Stimulated activated naive B cell treated with anti-CD40 and anti-IgM and Interleukin-4, amounts not matched to agents 10 μg/mL and 1 μg/mL and 100 μg/mL, for 72 hours (primary cell): ENCODE measurements around the gene SIGLEC7.

Experiments used
- ATAC-seq, 2 donors: fragments of 150-1000 bp; cut with Tn5 transposase; replicated peaks; 2 replicates each; pipeline ENCODE4 v1.10.0; 2021; ENCODE audit warnings: moderate library complexity in 1 of 2
- DNase-seq: peaks from one replicate; pipeline ENCODE4 v3.0.0; 2021
- H3K27ac Mint-ChIP-seq: one replicate; pipeline ENCODE4 v1.8.0; 2022; ENCODE audit warnings: mild to moderate bottlenecking, mixed read lengths
- H3K27me3 Mint-ChIP-seq, 2 donors: one replicate each; pipeline ENCODE4 v1.8.0; 2022; ENCODE audit warnings: mixed read lengths in 2 of 2
- H3K36me3 Mint-ChIP-seq, 2 donors: one replicate each; pipeline ENCODE4 v1.8.0; 2022; ENCODE audit warnings: mixed read lengths in 2 of 2, mild to moderate bottlenecking in 1 of 2
- H3K4me1 Mint-ChIP-seq, 2 donors: one replicate each; pipeline ENCODE4 v1.8.0; 2022; ENCODE audit warnings: mixed read lengths in 2 of 2, mild to moderate bottlenecking in 1 of 2
- H3K4me3 Mint-ChIP-seq, 2 donors: one replicate each; pipeline ENCODE4 v1.8.0; 2022; ENCODE audit warnings: mild to moderate bottlenecking in 2 of 2, mixed read lengths in 2 of 2, moderate library complexity in 1 of 2
- H3K9me3 Mint-ChIP-seq, 2 donors: one replicate each; pipeline ENCODE4 v1.8.0; 2022; ENCODE audit warnings: mixed read lengths in 2 of 2, mild to moderate bottlenecking in 1 of 2

SIGLEC7 gene

DNA sequence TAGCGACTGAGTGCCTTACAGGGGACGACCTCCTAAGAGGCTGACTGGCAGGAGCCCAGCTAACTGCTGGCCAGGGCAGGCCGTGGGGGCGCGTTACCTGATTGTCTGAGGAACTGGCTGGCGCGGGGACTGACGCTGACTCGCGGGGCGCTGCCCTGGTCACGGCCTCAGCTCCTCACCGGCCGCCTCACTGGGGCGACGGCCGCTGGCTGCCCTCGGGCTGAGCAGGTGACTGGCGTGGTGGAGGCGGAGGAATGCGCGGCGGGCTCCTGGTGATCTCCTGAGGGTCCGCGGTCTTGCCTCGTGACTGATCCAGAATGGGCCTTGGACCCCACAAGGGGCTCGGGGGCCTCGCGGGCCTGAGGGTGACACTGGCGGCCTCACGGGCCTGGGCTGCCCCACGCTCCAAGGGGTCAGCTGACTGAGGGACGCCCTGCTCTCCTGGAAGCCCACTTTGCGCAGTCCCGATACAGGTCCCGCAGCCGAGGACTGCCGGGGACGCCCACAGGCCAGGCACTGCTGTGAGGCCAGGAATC, 39.3 kb downstream of the SIGLEC7 start:
- Mint-ChIP-seq H3K9me3 (peaks cover 0 to 1% of the 10 kb centered on the region in 2 donors), H3K4me3 (no peak overlapping the region), H3K36me3 (no peaks in the 10 kb centered on the region), H3K4me1 (peaks cover 0 to 5% of the 10 kb centered on the region in 2 donors), H3K27me3 (peaks cover 32 to 33% of the 10 kb centered on the region in 2 donors), H3K27ac (no peak overlapping the region)
- DNase-seq (no peak), ATAC-seq (no peak)

DNA sequence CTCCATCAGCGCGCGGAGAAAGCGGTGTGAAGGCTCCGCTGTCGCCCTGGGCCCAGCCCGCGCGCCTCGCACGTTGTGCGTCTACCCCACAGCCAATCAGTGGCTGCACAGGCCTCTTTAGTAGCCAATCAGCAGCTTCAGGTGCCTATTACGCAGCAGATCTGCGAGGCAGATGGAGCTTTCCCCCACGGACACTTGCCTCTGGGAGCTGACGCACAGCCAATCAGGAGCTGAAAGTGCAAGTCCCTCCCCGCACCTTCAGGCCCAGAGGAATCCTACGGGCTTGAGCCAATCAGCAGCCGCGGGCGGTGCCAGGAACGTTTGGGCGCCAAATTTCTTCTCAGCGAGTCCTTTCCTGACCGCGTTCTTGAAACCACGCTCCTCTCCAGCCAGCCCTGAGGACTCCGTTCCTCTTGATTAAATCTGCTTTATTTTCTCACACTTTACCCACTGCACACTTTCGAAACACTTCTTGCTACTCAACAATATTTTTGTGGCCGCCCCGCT, 39.9 kb downstream of the SIGLEC7 start:
- DNase-seq, result no peak
- no peak for ATAC-seq
- Mint-ChIP-seq H3K9me3 (peaks cover 0 to 1% of the 10 kb centered on the region in 2 donors), H3K4me1 (peaks cover 0 to 5% of the 10 kb centered on the region in 2 donors), H3K4me3 (peak overlapping the region in 1 of 2 donors; percentile 73), H3K27me3 (peaks cover 32 to 33% of the 10 kb centered on the region in 2 donors), H3K27ac (no peak overlapping the region), H3K36me3 (no peaks in the 10 kb centered on the region)

DNA sequence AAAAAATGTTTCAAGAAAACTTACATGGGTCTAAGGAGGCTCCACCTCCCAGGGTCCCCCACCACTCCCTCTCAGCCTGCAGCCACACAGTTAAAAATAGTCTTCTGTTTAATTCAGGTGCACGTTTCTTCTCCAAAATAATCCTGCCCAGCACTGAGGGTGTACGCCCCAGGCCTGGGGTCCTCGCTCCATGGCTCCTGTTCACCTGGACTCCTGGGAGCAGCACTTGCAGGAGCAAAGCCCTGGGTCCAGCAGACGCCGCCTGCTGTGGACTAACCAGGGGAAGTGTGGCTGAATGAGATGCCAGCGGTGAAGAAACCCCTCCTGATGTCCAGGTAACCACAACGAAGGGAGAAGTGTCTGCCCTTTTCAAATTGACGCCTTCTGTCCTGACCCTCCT, 41.5 kb downstream of the SIGLEC7 start:
- no peaks in the 10 kb centered on the region for H3K36me3 Mint-ChIP-seq
- peaks cover 32 to 37% of the 10 kb centered on the region in 2 donors for H3K27me3 Mint-ChIP-seq
- H3K4me1 Mint-ChIP-seq, result peaks cover 0 to 5% of the 10 kb centered on the region in 2 donors
- H3K9me3 Mint-ChIP-seq, result peaks cover 0 to 1% of the 10 kb centered on the region in 2 donors
- no peak for ATAC-seq
- no peak for DNase-seq
- no peak overlapping the region for H3K27ac Mint-ChIP-seq
- no peak overlapping the region for H3K4me3 Mint-ChIP-seq

DNA sequence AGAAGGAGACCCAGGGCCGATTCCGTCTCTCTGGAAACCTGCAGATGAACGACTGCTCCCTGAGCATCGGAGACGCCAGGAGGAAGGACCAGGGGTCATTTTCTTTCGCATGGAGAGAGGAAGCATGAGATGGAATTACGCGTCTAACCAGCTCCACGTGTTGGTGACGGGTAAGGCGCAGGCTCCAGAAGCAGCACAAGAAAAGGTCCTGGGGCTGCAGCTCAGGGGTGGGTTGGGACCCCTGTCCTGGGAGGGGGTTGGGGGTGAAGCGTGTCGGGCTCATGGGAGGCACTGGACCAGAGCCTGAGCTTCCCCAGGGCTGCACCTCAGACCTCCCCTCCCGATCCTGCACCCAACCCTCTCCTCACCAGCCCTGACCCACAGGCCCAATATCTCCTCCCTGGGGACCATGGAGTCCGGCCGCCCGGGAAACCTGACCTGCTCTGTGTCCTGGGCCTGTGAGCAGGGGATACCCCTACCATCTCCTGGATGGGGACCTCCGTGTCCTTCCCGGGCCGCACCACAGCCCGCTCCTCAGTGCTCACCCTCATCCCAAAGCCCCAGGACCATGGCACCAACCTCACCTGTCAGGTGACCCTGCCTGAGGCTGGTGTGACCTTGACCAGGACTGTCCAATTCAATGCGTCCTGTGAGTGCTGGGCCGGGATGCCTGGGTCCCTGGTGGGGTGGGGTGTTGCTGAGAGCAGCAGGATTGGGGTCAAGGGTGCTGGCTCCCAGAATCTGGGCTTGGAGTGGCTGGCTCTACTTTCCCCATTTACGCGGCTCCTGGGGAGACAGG, 43.2 kb downstream of the SIGLEC7 start:
- H3K27me3 Mint-ChIP-seq, result peaks cover 33 to 37% of the 10 kb centered on the region in 2 donors
- H3K9me3 Mint-ChIP-seq, result peaks cover 0 to 1% of the 10 kb centered on the region in 2 donors
- H3K36me3 Mint-ChIP-seq, result no peaks in the 10 kb centered on the region
- no peak overlapping the region for H3K27ac Mint-ChIP-seq
- ATAC-seq (no peak), DNase-seq (no peak)
- no peak overlapping the region for H3K4me3 Mint-ChIP-seq
- peaks cover 0 to 5% of the 10 kb centered on the region in 2 donors for H3K4me1 Mint-ChIP-seq

DNA sequence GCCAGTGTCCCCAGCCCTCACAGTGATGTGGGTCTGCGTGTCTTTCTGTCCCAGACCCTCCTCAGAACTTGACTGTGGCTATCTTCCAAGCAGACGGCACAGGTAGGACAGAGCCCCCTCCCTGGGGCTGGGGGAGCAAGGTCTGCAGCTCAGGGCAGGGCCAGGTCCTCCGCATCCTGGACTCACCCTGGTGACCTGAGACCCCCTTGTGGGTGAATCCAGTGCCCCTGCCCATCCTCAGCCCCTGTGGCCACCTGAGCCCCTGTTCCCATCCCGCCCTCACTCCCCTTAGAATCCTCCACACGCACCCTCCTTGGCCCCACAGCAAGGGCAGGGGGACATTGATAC, 43.7 kb downstream of the SIGLEC7 start:
- Mint-ChIP-seq H3K27ac (no peak overlapping the region), H3K4me1 (peaks cover 0 to 5% of the 10 kb centered on the region in 2 donors), H3K9me3 (peaks cover 0 to 1% of the 10 kb centered on the region in 2 donors), H3K36me3 (no peaks in the 10 kb centered on the region), H3K27me3 (peaks cover 37% of the 10 kb centered on the region in 2 donors), H3K4me3 (no peak overlapping the region)
- DNase-seq, result no peak
- no peak for ATAC-seq

DNA sequence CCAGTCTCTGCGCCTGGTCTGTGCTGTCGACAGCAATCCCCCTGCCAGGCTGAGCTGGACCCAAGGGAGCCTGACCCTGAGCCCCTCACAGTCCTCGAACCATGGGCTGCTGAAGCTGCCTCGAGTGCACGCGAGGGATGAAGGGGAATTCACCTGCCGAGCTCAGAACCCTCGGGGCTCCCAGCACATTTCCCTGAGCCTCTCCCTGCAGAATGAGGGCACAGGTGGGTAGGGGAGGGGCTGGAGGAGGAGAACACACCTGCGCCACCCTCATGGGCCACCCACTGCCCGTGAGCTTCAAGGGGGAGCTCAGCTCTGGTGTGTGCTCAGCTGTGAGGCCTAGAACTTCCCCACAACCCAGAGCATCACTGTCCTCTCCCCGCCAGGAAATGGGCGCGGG, 44.2 kb downstream of the SIGLEC7 start:
- H3K27me3 Mint-ChIP-seq, result peaks cover 37% of the 10 kb centered on the region in 2 donors
- H3K4me3 Mint-ChIP-seq, result no peak overlapping the region

DNA sequence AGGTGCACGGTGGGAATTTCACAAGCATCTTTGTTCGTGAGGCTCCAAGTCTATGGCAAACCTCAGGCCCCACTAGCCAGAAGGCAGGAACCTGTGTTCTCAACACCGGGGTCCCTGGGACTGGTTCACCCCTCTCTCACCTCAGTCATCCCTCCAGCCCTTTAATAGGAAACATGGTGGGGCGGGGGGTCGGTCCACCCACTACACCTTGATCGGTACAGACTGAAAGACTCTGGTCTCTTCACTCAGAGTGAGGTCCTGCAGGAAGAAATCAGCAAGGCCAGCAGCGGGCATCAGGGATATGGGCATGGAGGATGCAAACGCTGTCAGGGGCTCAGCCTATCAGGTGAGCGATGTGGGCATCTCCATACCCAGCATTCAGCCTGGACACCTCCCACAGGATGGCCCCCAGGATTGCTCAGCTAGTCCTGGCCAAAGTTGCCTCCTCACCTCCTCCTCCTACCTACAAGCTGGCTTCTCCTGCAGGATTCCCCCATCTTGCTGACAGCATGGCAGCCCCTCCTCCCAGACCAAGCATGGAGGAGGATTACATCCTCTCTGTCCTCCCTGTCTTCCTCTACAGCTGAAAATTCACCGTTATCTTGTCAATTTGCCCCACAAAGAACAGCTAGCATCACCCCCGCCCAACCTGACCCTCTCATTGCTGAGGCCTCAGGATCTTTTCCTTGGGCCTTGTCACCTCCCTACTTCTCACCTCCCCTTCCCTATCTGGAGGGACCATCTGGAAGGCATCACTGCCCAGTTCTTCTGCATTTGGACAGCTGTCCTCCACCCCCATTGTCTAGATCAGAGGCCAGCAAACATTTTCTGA, 45.5 kb downstream of the SIGLEC7 start:
- no peak overlapping the region for H3K27ac Mint-ChIP-seq

More for the DNA sequence above, 44.2 kb downstream of the SIGLEC7 start:
- DNase-seq (no peak), ATAC-seq (no peak)
- H3K27ac Mint-ChIP-seq, result no peak overlapping the region
- H3K36me3 Mint-ChIP-seq, result no peaks in the 10 kb centered on the region
- H3K4me1 Mint-ChIP-seq, result peaks cover 0 to 5% of the 10 kb centered on the region in 2 donors
- H3K9me3 Mint-ChIP-seq, result peaks cover 0 to 1% of the 10 kb centered on the region in 2 donors

DNA sequence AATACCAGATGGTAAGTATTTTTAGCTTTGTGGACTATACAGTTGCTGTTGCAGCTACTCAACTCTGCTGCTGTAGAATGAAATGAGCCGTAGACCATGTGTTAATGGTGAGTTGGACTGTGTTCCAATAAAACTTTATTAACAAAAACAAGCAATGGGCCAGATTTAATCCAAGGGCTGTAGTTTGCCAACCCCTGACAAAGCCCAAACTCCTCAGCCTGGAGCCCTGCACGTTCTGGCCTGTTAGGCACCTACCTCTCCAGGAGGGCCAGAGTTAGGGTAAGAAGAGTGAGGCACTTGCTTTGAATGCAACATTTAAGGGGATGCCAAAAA, 46.1 kb downstream of the SIGLEC7 start:
- Mint-ChIP-seq H3K4me3 (no peak overlapping the region), H3K9me3 (no peaks in the 10 kb centered on the region), H3K4me1 (no peaks in the 10 kb centered on the region), H3K36me3 (no peaks in the 10 kb centered on the region), H3K27ac (no peak overlapping the region), H3K27me3 (peaks cover 31 to 34% of the 10 kb centered on the region in 2 donors)
- DNase-seq (no peak), ATAC-seq (no peak)

More for the DNA sequence above, 45.5 kb downstream of the SIGLEC7 start:
- ATAC-seq, result no peak
- peaks cover 31 to 34% of the 10 kb centered on the region in 2 donors for H3K27me3 Mint-ChIP-seq
- no peaks in the 10 kb centered on the region for H3K36me3 Mint-ChIP-seq
- H3K4me3 Mint-ChIP-seq, result no peak overlapping the region
- no peaks in the 10 kb centered on the region for H3K4me1 Mint-ChIP-seq
- no peaks in the 10 kb centered on the region for H3K9me3 Mint-ChIP-seq
- DNase-seq, result no peak

DNA sequence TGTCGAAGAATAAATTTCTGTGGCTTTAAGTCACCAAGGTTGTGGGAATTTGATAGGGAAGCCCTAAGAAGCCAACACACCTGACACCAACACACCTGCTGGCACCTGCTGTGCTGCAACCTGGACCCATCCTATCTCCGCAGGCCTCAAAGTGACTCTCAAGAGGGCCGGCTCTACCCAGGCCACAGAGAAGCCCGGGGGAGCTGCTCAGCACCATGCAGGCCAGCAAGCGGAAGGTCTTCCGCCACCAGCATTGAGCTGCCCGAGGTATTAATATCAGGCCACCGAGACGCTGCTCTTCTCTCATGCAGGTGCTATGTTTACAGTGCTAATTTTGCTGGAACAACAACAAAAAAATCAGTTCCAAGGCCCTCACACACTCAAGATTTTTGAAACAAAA, 50.6 kb downstream of the SIGLEC7 start:
- H3K27me3 Mint-ChIP-seq, result peaks cover 3 to 5% of the 10 kb centered on the region in 2 donors
- no peaks in the 10 kb centered on the region for H3K4me1 Mint-ChIP-seq
- no peak overlapping the region for H3K27ac Mint-ChIP-seq
- no peaks in the 10 kb centered on the region for H3K9me3 Mint-ChIP-seq
- no peak for DNase-seq
- ATAC-seq, result no peak
- no peak overlapping the region for H3K4me3 Mint-ChIP-seq
- H3K36me3 Mint-ChIP-seq, result no peaks in the 10 kb centered on the region

DNA sequence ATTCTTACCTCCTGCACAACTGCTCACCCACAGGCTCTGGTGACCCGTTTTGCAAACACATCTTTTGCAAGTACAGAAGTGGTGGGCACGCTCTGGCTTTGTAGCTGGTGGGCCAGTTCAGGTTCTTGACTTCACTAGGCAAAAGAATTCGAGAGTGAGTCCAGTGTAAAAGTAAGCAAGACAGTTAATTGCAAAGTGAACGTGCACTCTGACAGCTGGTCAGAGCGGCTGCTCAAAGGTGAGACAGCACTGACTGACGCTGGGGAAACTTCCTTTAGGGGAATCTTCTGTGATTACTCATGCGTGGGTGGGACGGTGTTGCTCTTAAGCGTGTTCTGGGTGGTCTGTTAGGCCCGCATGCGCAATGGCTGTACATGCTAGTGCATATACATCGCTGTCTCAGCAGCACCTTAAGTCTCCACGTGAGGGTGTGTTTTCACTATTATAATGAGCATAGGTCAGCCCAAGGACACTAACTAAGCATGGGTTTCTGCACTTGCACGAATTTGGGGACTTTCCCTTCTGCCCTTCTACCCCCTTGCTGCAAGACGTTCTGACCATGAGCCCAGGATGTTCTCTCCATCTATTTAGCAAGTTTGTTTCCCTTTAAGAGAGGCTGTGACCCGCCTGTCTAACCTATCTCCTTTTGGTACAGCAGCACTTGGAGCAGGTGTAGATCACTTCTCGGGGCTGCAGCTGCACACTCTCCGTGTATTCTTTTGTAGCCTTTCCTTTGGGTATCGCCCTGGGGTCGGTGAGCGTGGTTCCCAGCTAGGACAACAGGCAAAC, 52.6 kb downstream of the SIGLEC7 start:
- Mint-ChIP-seq H3K9me3 (no peaks in the 10 kb centered on the region), H3K27ac (no peak overlapping the region), H3K27me3 (peaks cover 5 to 15% of the 10 kb centered on the region in 2 donors), H3K4me3 (no peak overlapping the region), H3K36me3 (no peaks in the 10 kb centered on the region), H3K4me1 (no peaks in the 10 kb centered on the region)
- no peak for DNase-seq
- peak; percentile 84 to 88 for ATAC-seq

DNA sequence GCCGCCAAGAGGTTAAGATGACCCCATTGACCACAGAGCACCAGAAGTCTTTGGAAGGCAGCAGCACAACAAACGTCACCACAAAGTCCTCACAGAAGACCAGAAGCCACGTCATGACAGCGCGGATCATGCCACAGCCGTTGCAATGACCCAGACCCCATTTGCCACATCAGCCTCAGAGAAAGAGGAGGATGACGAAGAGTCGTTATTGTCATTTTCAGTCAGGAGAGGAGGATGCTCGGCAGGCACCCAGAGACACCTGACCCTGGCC, 53.1 kb downstream of the SIGLEC7 start:
- DNase-seq, result no peak
- Mint-ChIP-seq H3K9me3 (no peaks in the 10 kb centered on the region), H3K4me3 (no peak overlapping the region), H3K27me3 (peaks cover 10 to 20% of the 10 kb centered on the region in 2 donors), H3K4me1 (no peaks in the 10 kb centered on the region), H3K36me3 (no peaks in the 10 kb centered on the region), H3K27ac (no peak overlapping the region)
- ATAC-seq, result no peak

DNA sequence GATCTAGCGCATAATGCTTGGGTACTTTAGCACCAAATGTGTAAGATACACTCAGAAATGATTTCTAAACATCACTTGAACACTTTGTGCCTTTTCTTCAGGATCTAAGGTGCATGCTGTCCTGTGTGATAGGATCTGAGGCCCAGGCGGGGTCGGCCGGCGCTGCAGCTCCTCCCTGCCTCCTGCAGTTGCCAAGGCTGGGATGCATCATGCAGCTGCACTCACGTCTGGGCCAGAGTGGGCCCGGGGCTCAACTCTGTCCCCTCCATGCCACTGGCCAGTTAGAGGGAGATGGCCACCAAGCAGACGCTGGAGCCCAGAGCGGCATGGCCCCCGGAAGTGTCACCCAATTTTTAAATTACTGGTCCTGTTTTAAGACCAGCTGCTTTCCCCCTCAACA, 53.5 kb downstream of the SIGLEC7 start:
- peaks cover 14 to 20% of the 10 kb centered on the region in 2 donors for H3K27me3 Mint-ChIP-seq
- no peak overlapping the region for H3K27ac Mint-ChIP-seq
- no peak for ATAC-seq
- DNase-seq, result no peak
- H3K9me3 Mint-ChIP-seq, result no peaks in the 10 kb centered on the region
- no peak overlapping the region for H3K4me3 Mint-ChIP-seq
- H3K4me1 Mint-ChIP-seq, result no peaks in the 10 kb centered on the region
- H3K36me3 Mint-ChIP-seq, result no peaks in the 10 kb centered on the region

DNA sequence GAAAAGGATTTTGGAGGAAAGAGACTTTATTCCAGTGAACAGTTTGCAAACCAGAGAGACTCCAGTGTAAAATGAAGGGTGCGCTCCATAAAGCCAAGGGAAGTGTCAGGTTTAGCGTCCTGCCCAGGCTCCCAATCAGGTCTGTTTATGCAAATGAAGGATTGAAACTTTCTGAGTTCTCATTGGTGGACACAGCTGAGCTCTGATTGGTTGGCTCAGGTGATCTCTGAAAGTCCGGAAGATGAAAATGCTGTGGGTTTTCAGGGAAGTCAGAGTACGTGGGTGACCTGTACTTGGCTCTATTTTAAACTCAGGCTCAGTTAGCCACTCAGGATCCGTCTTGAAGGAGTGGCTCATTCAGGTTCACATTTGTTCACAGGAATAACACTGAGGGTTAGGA, 54.1 kb downstream of the SIGLEC7 start:
- H3K9me3 Mint-ChIP-seq, result no peaks in the 10 kb centered on the region
- no peak for ATAC-seq
- H3K4me3 Mint-ChIP-seq, result no peak overlapping the region
- no peaks in the 10 kb centered on the region for H3K4me1 Mint-ChIP-seq
- H3K27ac Mint-ChIP-seq, result no peak overlapping the region
- H3K36me3 Mint-ChIP-seq, result no peaks in the 10 kb centered on the region
- peaks cover 20 to 25% of the 10 kb centered on the region in 2 donors for H3K27me3 Mint-ChIP-seq
- no peak for DNase-seq

DNA sequence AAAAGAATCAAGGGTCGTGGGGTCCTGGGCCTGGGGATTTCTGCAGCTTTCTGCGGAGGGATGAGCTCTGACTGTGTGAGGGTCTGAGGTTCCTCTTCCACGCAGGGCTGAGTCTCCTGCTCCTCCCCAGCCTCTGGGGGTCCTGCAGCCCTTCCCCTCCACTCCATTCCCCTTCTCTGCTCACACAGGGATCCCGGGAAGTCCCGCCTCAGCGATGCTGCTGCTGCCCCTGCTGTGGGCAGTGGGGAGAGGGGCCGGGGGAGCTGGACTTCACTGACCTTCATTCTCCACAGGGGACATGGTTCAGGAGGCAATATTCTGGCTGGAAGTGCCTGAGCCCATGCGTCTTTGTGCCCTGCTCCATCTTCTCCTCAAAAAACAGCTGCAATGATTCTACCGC, 56.5 kb downstream of the SIGLEC7 start:
- Mint-ChIP-seq H3K9me3 (no peaks in the 10 kb centered on the region), H3K4me3 (no peak overlapping the region), H3K4me1 (no peaks in the 10 kb centered on the region), H3K27ac (no peak overlapping the region), H3K36me3 (no peaks in the 10 kb centered on the region), H3K27me3 (peaks cover 30 to 33% of the 10 kb centered on the region in 2 donors)
- DNase-seq (no peak), ATAC-seq (no peak)
